Measurements from ENCODE around the gene PEPD. TPM values are rescaled to one million over a fixed set of nuclear protein-coding genes. Genes with fewer than 3 reads are reported as not detected.

Gene PEPD
- total and polyA plus RNA-seq, 4 donors, result 37.3 to 211 (median 117) TPM

GRCh38 chr19:33510462-33511194 lies 11.0 kb downstream of the PEPD start:
- no peaks in the 10 kb centered on the region for H3K27me3 ChIP-seq (ENCODE audit: control insufficient read depth in 4 of 4, insufficient read depth in 4 of 4, low read length in 3 of 4)
- no peaks in the 10 kb centered on the region for H3K9me3 ChIP-seq (ENCODE audit: control insufficient read depth in 4 of 4, low read length in 3 of 4)
- peaks cover 0 to 12% (median 4%) of the 10 kb centered on the region in 4 donors for H3K36me3 ChIP-seq (ENCODE audit: control insufficient read depth in 4 of 4, insufficient read depth in 3 of 4, low read depth in 1 of 4, low read length in 3 of 4)
- peak overlapping the region in 1 of 2 donors; percentile 15 for H3K27ac ChIP-seq (ENCODE audit: low read depth in 1 of 2, low read length in 2 of 2)
- H3K9ac ChIP-seq (ENCODE audit: low read depth in 1 of 2, low read length in 2 of 2), result no peak overlapping the region
- TF ChIP-seq RXRA (IDR thresholded peaks at IDR 0.05) (peak in 1 of 2 donors; percentile 15), GABPA (IDR thresholded peaks at IDR 0.05 in 1 of 2, conservative IDR thresholded peaks at IDR 0.05 in 1 of 2) (no peak)
- no peak overlapping the region for H3K4me3 ChIP-seq (ENCODE audit: low read depth in 1 of 3, low read length in 3 of 3)
- DNase-seq (ENCODE audit: low spot score), result no peak
- WGBS, result 76% methylated on average over 11 of the region's 11 CpGs
- H3K4me1 ChIP-seq (ENCODE audit: control insufficient read depth in 4 of 4, insufficient read depth in 4 of 4, low read length in 3 of 4), result peaks cover 10 to 65% (median 48%) of the 10 kb centered on the region in 4 donors

- Histone ChIP-seq H3K36me3 (ENCODE audit: control insufficient read depth in 4 of 4, insufficient read depth in 3 of 4, low read depth in 1 of 4, low read length in 3 of 4) (peaks cover 0 to 12% (median 4%) of the 10 kb centered on the region in 4 donors), H3K27ac (ENCODE audit: low read depth in 1 of 2, low read length in 2 of 2) (peak overlapping the region; percentile 75 to 78), H3K9me3 (ENCODE audit: control insufficient read depth in 4 of 4, low read length in 3 of 4) (no peaks in the 10 kb centered on the region), H3K4me3 (ENCODE audit: low read depth in 1 of 3, low read length in 3 of 3) (no peak overlapping the region), H3K9ac (ENCODE audit: low read depth in 1 of 2, low read length in 2 of 2) (no peak overlapping the region), H3K27me3 (ENCODE audit: control insufficient read depth in 4 of 4, insufficient read depth in 4 of 4, low read length in 3 of 4) (no peaks in the 10 kb centered on the region), H3K4me1 (ENCODE audit: control insufficient read depth in 4 of 4, insufficient read depth in 4 of 4, low read length in 3 of 4) (peaks cover 10 to 56% (median 43%) of the 10 kb centered on the region in 4 donors)
- DNase-seq (ENCODE audit: low spot score), result no peak
- WGBS, result 95% methylated on average over 15 of the region's 15 CpGs
- TF ChIP-seq MAX (IDR thresholded peaks at IDR 0.05) (no peak), FOXA1 (IDR thresholded peaks at IDR 0.05) (no peak), ATF3 (IDR thresholded peaks at IDR 0.05) (no peak), CTCF (IDR thresholded peaks at IDR 0.05; ENCODE audit: low read depth, low read length, missing input control) (no peak), HNF4A (conservative IDR thresholded peaks at IDR 0.05) (no peak), FOXA2 (IDR thresholded peaks at IDR 0.05) (no peak), ZBTB33 (IDR thresholded peaks at IDR 0.05) (no peak), REST (IDR thresholded peaks at IDR 0.05) (no peak), SP1 (IDR thresholded peaks at IDR 0.05) (no peak), RAD21 (IDR thresholded peaks at IDR 0.05) (no peak), GABPA (IDR thresholded peaks at IDR 0.05 in 1 of 2, conservative IDR thresholded peaks at IDR 0.05 in 1 of 2) (no peak)
Measured at GRCh38 chr19:33509774-33510173, 11.8 kb downstream of the PEPD start.

Data from liver (tissue), 9 donors.